Smooth muscle cell (in vitro differentiated cells): ENCODE data around the gene TSHZ2. TPM values are rescaled to one million over a fixed set of nuclear protein-coding genes. Genes with fewer than 3 reads are reported as not detected.

Experiments
- DNase-seq: peaks from one replicate; lab custom pipeline; 2025; ENCODE audit not compliant: unreplicated experiment; lab: John Stamatoyannopoulos, UW
- H2AFZ ChIP-seq: fragments of 200-600 bp; sonication (generic); 2 replicates; pipeline ENCODE4 v1.6.0; 2016; ENCODE audit warnings: antibody characterized with exemption, low read depth, mild to moderate bottlenecking
- H3F3A ChIP-seq: fragments of 200-600 bp; sonication (generic); 2 replicates; pipeline ENCODE4 v1.6.0; 2017; ENCODE audit warnings: antibody characterized with exemption, low read depth
- H3K27ac ChIP-seq: fragments of 200-600 bp; sonication (generic); 2 replicates; pipeline ENCODE4 v1.5.1; 2016; ENCODE audit warnings: low read depth, mild to moderate bottlenecking
- H3K27me3 ChIP-seq: fragments of 200-600 bp; sonication (generic); 2 replicates; pipeline ENCODE4 v1.6.1; 2016; ENCODE audit warnings: low read depth, mild to moderate bottlenecking
- H3K36me3 ChIP-seq: fragments of 200-600 bp; sonication (generic); 2 replicates; pipeline ENCODE4 v1.5.1; 2016; ENCODE audit warnings: low read depth
- H3K4me1 ChIP-seq: fragments of 200-600 bp; sonication (generic); 2 replicates; pipeline ENCODE4 v1.5.1; 2016; ENCODE audit warnings: low read depth
- H3K4me2 ChIP-seq: fragments of 200-600 bp; sonication (generic); 2 replicates; pipeline ENCODE4 v1.6.0; 2016; ENCODE audit warnings: mild to moderate bottlenecking
- H3K4me3 ChIP-seq: fragments of 200-600 bp; sonication (generic); 2 replicates; pipeline ENCODE4 v1.5.1; 2016; ENCODE audit warnings: mild to moderate bottlenecking
- H3K79me2 ChIP-seq: fragments of 200-600 bp; sonication (generic); 2 replicates; pipeline ENCODE4 v1.6.0; 2016; ENCODE audit warnings: low read depth, mild to moderate bottlenecking
- H3K9ac ChIP-seq: fragments of 200-600 bp; sonication (generic); 2 replicates; pipeline ENCODE4 v1.6.0; 2016; ENCODE audit warnings: low read depth
- H3K9me3 ChIP-seq: fragments of 200-600 bp; sonication (generic); replicated peaks from 2 replicates; pipeline ENCODE4 v1.5.1; 2016; ENCODE audit warnings: low read depth
- H4K20me1 ChIP-seq: fragments of 200-600 bp; sonication (generic); 2 replicates; pipeline ENCODE4 v1.6.0; 2016; ENCODE audit warnings: low read depth
- WGBS: methylation state at CpG from one replicate; pipeline ENCODE4 v1.1.7; 2016; ENCODE audit warnings: low lambda C conversion rate; 5-methylcytosine and 5-hydroxymethylcytosine counted together
- polyA plus RNA-seq: library from polyadenylated mRNA; unstranded; fragments of >200 nt; fragmentation: Nextera tagmentation; extraction: Ambion mirVana; gene quantifications from 2 replicates; pipeline ENCODE4 v1.2.1, GENCODE V29; 2016
- total RNA-seq: library from RNA; depleted of rRNA; stranded (reverse); fragments of >200 nt; gene quantifications from 2 replicates; pipeline ENCODE4 v1.2.3, GENCODE V29; 2014
- TF ChIP-seq, protein P1 (sequence below): fragments of 200-600 bp; sonication (generic); IDR thresholded peaks from 2 replicates; pipeline ENCODE4 v1.5.1; 2017; ENCODE audit warnings: borderline replicate concordance, mild to moderate bottlenecking, antibody characterized with exemption; ENCODE audit not compliant: insufficient read depth, poor library complexity, severe bottlenecking

Gene TSHZ2
- total and polyA plus RNA-seq, 2 experiments from 2014 or later, result 4.8 to 6.6 TPM

DNA sequence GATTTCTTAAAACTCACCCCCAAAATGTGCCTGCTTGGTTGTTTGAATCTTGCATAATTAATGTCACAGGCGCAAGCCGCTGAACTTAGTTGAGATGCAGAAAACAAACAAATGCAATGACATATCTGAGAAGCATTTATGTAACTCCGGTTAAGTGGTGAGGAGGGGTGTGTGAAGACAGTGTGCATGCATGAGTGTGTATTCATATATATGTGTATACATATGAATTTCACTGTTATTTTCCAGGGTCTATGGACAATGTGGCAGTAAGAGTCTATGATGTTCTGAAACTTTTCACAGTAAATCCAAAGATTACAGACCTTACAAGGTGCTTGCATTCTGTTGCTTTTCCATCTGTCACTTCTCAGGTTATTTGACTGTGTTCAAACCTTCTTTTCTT lies 518.5 kb downstream of the TSHZ2 start:
- no peaks in the 10 kb centered on the region for H3K27me3 ChIP-seq
- DNase-seq, result no peak
- TF ChIP-seq, protein P1, sequence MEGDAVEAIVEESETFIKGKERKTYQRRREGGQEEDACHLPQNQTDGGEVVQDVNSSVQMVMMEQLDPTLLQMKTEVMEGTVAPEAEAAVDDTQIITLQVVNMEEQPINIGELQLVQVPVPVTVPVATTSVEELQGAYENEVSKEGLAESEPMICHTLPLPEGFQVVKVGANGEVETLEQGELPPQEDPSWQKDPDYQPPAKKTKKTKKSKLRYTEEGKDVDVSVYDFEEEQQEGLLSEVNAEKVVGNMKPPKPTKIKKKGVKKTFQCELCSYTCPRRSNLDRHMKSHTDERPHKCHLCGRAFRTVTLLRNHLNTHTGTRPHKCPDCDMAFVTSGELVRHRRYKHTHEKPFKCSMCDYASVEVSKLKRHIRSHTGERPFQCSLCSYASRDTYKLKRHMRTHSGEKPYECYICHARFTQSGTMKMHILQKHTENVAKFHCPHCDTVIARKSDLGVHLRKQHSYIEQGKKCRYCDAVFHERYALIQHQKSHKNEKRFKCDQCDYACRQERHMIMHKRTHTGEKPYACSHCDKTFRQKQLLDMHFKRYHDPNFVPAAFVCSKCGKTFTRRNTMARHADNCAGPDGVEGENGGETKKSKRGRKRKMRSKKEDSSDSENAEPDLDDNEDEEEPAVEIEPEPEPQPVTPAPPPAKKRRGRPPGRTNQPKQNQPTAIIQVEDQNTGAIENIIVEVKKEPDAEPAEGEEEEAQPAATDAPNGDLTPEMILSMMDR, result no peak
- no peaks in the 10 kb centered on the region for H3K79me2 ChIP-seq
- H3F3A ChIP-seq, result peaks cover 3% of the 10 kb centered on the region
- no peak overlapping the region for H3K4me2 ChIP-seq
- WGBS, result 69% methylated on average over 3 of the region's 3 CpGs
- H4K20me1 ChIP-seq, result no peaks in the 10 kb centered on the region
- H3K27ac ChIP-seq, result no peak overlapping the region
- H3K9me3 ChIP-seq, result no peaks in the 10 kb centered on the region
- H3K36me3 ChIP-seq, result no peaks in the 10 kb centered on the region
- H3K4me3 ChIP-seq, result no peak overlapping the region
- H3K4me1 ChIP-seq, result no peaks in the 10 kb centered on the region
- no peak overlapping the region for H3K9ac ChIP-seq
- H2AFZ ChIP-seq, result no peak overlapping the region

- Histone ChIP-seq H3K9me3 (no peaks in the 10 kb centered on the region), H4K20me1 (no peaks in the 10 kb centered on the region), H3K4me1 (no peaks in the 10 kb centered on the region), H3K27ac (no peak overlapping the region), H3K4me2 (no peak overlapping the region), H3K36me3 (no peaks in the 10 kb centered on the region), H3K4me3 (no peak overlapping the region), H3K27me3 (no peaks in the 10 kb centered on the region), H2AFZ (no peak overlapping the region), H3F3A (peaks cover 3% of the 10 kb centered on the region), H3K9ac (no peak overlapping the region), H3K79me2 (no peaks in the 10 kb centered on the region)
- TF ChIP-seq, protein P1, result no peak
- 66% methylated on average over 5 of the region's 5 CpGs for WGBS
- no peak for DNase-seq
Observed at GRCh38 chr20:53491462-53491861, 519.3 kb downstream of the TSHZ2 start.

DNA sequence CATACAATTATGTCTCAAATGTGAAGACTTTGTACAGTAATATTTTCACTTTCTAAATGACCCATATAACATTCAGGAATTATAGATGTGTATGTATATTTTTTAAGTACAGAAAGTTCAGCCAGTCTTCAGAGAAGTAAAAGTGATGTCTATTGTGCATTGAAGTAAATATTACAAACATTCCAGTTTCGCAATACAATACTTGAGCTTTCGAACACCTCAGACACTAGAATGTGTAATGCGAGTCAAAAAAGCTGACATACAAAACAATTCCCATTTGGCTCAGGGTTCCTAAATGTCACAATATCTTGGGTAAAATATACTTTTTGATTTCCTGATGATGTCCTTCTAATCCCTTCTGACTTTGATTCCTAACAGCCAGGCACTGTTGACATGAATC lies 520.1 kb downstream of the TSHZ2 start:
- H2AFZ ChIP-seq, result no peak overlapping the region
- 89% methylated on average over 3 of the region's 3 CpGs for WGBS
- H3K4me2 ChIP-seq, result no peak overlapping the region
- DNase-seq, result no peak
- H3K27me3 ChIP-seq, result no peaks in the 10 kb centered on the region
- no peaks in the 10 kb centered on the region for H4K20me1 ChIP-seq
- no peaks in the 10 kb centered on the region for H3K36me3 ChIP-seq
- no peak overlapping the region for H3K4me3 ChIP-seq
- no peaks in the 10 kb centered on the region for H3K9me3 ChIP-seq
- no peak overlapping the region for H3K9ac ChIP-seq
- H3F3A ChIP-seq, result peaks cover 3% of the 10 kb centered on the region
- H3K27ac ChIP-seq, result no peak overlapping the region
- TF ChIP-seq, protein P1, result no peak
- H3K4me1 ChIP-seq, result no peaks in the 10 kb centered on the region
- H3K79me2 ChIP-seq, result no peaks in the 10 kb centered on the region

DNA sequence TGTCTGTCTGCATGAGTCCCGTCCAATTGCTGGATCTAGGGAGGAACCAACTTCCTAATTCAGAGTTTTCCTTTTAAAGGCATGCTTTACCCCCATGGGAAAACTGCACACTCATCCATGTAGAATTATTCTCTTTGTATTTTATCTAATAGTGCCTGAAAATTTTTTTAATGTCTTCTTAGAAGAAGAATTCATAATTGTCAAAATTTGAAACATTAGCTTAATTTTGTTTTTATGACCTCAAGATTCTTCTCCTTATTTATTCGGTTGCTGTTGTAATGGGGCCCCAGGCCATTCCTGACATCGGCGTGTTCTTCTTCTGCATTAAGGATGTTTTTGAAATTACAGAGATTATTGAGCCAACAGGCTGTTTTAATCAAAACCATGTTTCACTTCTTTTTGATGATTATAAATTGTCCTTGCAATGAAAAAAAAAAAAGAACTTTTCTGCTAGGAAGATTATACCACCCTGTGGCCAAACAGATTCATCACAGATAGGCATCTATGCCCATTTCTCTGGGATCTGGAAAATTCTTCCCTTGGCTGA lies 521.2 kb downstream of the TSHZ2 start:
- Histone ChIP-seq H2AFZ (no peak overlapping the region), H3K36me3 (no peaks in the 10 kb centered on the region), H3K9me3 (no peaks in the 10 kb centered on the region), H3K27ac (no peak overlapping the region), H3K4me3 (no peak overlapping the region), H3F3A (peaks cover 3% of the 10 kb centered on the region), H4K20me1 (no peaks in the 10 kb centered on the region), H3K79me2 (no peaks in the 10 kb centered on the region), H3K4me2 (no peak overlapping the region), H3K4me1 (no peaks in the 10 kb centered on the region), H3K27me3 (no peaks in the 10 kb centered on the region), H3K9ac (no peak overlapping the region)
- no peak for DNase-seq
- TF ChIP-seq, protein P1, result no peak
- WGBS, result 74% methylated on average over 4 of the region's 4 CpGs
